WI38 (cell line): Measurements from ENCODE around the gene RBM24.
"Not testable (repeated sequence)": the region's sequence is repeated elsewhere in the genome, so short reads cannot be mapped to it uniquely, and the experiment has no call there.

Experiments used
- H3K4me3 ChIP-seq: 2 replicates; pipeline ENCODE4 v1.5.1; 2011; ENCODE audit warnings: low read depth, mild to moderate bottlenecking, control low read depth, low read length
- CTCF ChIP-seq: IDR thresholded peaks from 2 replicates; pipeline ENCODE4 v1.5.1; 2012; ENCODE audit warnings: low read depth, mild to moderate bottlenecking, control low read depth, low read length

The RBM24 gene

GRCh38 chr6:17313971-17314370 is 32.8 kb downstream of the RBM24 start:
- no peak overlapping the region for H3K4me3 ChIP-seq

GRCh38 chr6:17315262-17315661 is 34.1 kb downstream of the RBM24 start:
- no peak overlapping the region for H3K4me3 ChIP-seq
- no peak for TF ChIP-seq CTCF

More at GRCh38 chr6:17313971-17314370, 32.8 kb downstream of the RBM24 start:
- no peak for TF ChIP-seq CTCF

GRCh38 chr6:17318435-17319165 is 37.4 kb downstream of the RBM24 start:
- H3K4me3 ChIP-seq, result no peak overlapping the region
- no peak for TF ChIP-seq CTCF

- not testable (repeated sequence) for H3K4me3 ChIP-seq
Measured at GRCh38 chr6:17320266-17320665, 39.1 kb downstream of the RBM24 start.

- no peak for TF ChIP-seq CTCF
- H3K4me3 ChIP-seq, result no peak overlapping the region
Measured at GRCh38 chr6:17331238-17331637, 50.1 kb downstream of the RBM24 start.

GRCh38 chr6:17334265-17334664 is 53.1 kb downstream of the RBM24 start:
- no peak overlapping the region for H3K4me3 ChIP-seq
- TF ChIP-seq CTCF, result no peak

- TF ChIP-seq CTCF, result no peak
Measured at GRCh38 chr6:17336425-17336824, 55.3 kb downstream of the RBM24 start.

GRCh38 chr6:17339308-17339670 is 58.1 kb downstream of the RBM24 start:
- no peak overlapping the region for H3K4me3 ChIP-seq
- TF ChIP-seq CTCF, result no peak

More at GRCh38 chr6:17336425-17336824, 55.3 kb downstream of the RBM24 start:
- H3K4me3 ChIP-seq, result no peak overlapping the region
